ENCODE measurements around the gene MRPS6. TPM values are rescaled to one million over a fixed set of nuclear protein-coding genes. Genes with fewer than 3 reads are reported as not detected.

MRPS6 gene
- total and polyA plus RNA-seq, 2 donors: 21.3 to 81.8 TPM

DNA sequence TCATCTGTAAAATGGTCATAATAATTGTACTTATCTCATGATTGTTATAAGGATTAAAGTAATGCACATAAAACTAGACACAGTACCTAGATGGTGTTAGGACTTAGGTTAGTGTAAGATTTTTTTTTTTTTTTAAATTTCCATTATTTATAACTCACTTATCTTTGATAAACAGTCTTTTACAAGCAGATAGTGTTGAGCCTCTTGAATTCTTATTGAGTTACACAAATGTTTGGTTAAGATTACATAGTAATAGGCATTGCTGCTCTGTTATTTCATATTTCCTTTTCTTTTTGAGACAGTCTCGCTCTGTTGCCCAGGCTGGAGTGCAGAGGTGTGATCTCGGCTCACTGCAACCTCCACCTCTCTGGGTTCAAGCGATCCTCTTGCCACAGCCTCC lies 15.4 kb downstream of the MRPS6 start:
- no peaks in the 10 kb centered on the region for H3K36me3 ChIP-seq (ENCODE audit: control insufficient read depth in 2 of 2, insufficient read depth in 2 of 2, low read length in 1 of 2)
- H3K27me3 ChIP-seq (ENCODE audit: control insufficient read depth in 2 of 2, insufficient read depth in 1 of 2, low read length in 1 of 2): no peaks in the 10 kb centered on the region
- H3K9me3 ChIP-seq (ENCODE audit: control insufficient read depth in 2 of 2, insufficient read depth in 1 of 2, low read length in 1 of 2): no peaks in the 10 kb centered on the region
- WGBS: 96% methylated on average over 3 of the region's 3 CpGs
- DNase-seq (ENCODE audit: low read depth in 6 of 9, low spot score in 9 of 9): no peak
- H3K4me3 ChIP-seq (ENCODE audit: low read length in 2 of 2): no peak overlapping the region
- no peak overlapping the region for H3K27ac ChIP-seq (ENCODE audit: low read depth in 1 of 2, low read length in 1 of 2)
- H3K4me1 ChIP-seq (ENCODE audit: control insufficient read depth in 2 of 2, insufficient read depth in 2 of 2, low read length in 2 of 2): peaks cover 10 to 12% of the 10 kb centered on the region in 2 donors

DNA sequence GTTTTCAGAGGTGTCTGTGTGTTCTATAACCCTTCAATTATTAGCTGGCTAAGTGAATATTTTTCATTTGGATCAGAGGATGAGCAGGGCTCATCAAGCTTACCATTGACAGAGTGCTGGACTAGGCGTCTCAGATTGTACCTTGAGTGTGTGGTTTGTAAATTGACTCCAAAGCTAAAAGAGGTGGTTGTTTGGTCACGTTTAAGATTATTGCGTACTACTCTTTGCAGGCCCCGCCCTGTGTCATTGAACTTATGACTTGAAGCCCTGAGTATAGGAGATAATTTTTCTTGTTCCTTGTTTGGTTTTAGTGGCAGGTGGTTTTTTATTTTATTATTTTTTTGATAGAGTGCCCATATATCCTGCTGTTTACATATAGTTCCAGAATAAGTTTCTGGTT lies 17.7 kb downstream of the MRPS6 start:
- peaks cover 12 to 15% of the 10 kb centered on the region in 2 donors for H3K4me1 ChIP-seq (ENCODE audit: control insufficient read depth in 2 of 2, insufficient read depth in 2 of 2, low read length in 2 of 2)
- H3K27ac ChIP-seq (ENCODE audit: low read depth in 1 of 2, low read length in 1 of 2): no peak overlapping the region
- 95% methylated on average over 4 of the region's 4 CpGs for WGBS
- no peak overlapping the region for H3K4me3 ChIP-seq (ENCODE audit: low read length in 2 of 2)
- peaks cover 11 to 14% of the 10 kb centered on the region in 2 donors for H3K36me3 ChIP-seq (ENCODE audit: control insufficient read depth in 2 of 2, insufficient read depth in 2 of 2, low read length in 1 of 2)
- H3K27me3 ChIP-seq (ENCODE audit: control insufficient read depth in 2 of 2, insufficient read depth in 1 of 2, low read length in 1 of 2): no peaks in the 10 kb centered on the region
- no peaks in the 10 kb centered on the region for H3K9me3 ChIP-seq (ENCODE audit: control insufficient read depth in 2 of 2, insufficient read depth in 1 of 2, low read length in 1 of 2)
- DNase-seq (ENCODE audit: low read depth in 6 of 9, low spot score in 9 of 9): no peak

DNA sequence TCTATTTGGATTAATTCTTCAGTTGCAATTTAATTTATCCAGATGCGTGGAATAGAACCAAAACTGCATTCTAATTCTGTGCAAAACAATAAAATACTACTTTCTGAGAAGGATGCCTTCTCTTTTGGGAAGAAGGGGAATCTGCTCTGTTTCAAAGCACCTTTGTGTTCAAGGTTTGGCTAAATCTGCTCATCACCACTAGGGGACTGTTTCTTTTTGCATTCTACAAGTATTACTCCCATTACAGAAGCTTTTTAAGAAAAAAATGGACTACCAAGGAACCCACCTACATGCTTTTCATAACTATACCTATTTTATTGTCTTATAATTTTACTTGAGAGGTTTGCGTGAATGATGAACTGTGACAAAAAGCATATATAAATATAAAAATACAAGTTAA lies 18.2 kb downstream of the MRPS6 start:
- H3K27ac ChIP-seq (ENCODE audit: low read depth in 1 of 2, low read length in 1 of 2): no peak overlapping the region
- no peaks in the 10 kb centered on the region for H3K27me3 ChIP-seq (ENCODE audit: control insufficient read depth in 2 of 2, insufficient read depth in 1 of 2, low read length in 1 of 2)
- peaks cover 12 to 19% of the 10 kb centered on the region in 2 donors for H3K36me3 ChIP-seq (ENCODE audit: control insufficient read depth in 2 of 2, insufficient read depth in 2 of 2, low read length in 1 of 2)
- H3K4me1 ChIP-seq (ENCODE audit: control insufficient read depth in 2 of 2, insufficient read depth in 2 of 2, low read length in 2 of 2): peaks cover 12 to 15% of the 10 kb centered on the region in 2 donors
- 98% methylated on average over 2 of the region's 2 CpGs for WGBS
- H3K4me3 ChIP-seq (ENCODE audit: low read length in 2 of 2): no peak overlapping the region
- DNase-seq (ENCODE audit: low read depth in 6 of 9, low spot score in 9 of 9): peak in 1 of 9 donors; percentile 41
- H3K9me3 ChIP-seq (ENCODE audit: control insufficient read depth in 2 of 2, insufficient read depth in 1 of 2, low read length in 1 of 2): no peaks in the 10 kb centered on the region

DNA sequence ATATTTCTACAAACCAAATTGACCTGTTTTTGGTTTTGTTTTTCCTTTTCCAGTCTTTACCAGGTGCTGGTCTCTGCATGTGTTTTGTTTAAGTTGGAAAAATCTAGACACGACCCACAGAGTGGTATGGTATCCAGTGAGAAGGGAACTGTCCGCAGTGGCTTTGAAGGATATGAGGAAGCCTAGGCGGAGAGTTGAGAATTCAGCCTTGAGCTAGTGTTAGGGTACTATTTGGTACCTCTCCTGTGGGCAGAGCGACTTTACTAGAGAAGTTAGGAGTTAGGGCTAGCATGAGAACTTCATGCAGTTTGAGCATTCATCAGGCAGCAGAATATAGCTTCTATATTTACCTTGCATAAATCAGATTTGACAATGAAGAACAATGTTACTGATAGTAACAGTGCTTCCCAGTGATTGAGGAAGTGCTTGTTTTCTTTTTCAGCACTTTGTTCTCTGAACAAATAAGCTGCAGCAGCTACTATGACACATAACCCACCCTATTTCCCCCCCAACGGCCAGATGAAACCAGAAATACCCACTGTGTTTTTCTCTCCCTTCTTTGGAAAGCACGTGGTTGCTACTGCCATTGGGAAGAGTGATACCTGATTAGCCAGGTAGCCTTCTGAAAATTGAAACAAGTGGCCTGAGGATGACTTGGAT lies 19.0 kb downstream of the MRPS6 start:
- peaks cover 12 to 24% of the 10 kb centered on the region in 2 donors for H3K36me3 ChIP-seq (ENCODE audit: control insufficient read depth in 2 of 2, insufficient read depth in 2 of 2, low read length in 1 of 2)
- peak overlapping the region in 1 of 2 donors; percentile 52 for H3K27ac ChIP-seq (ENCODE audit: low read depth in 1 of 2, low read length in 1 of 2)
- H3K4me3 ChIP-seq (ENCODE audit: low read length in 2 of 2): no peak overlapping the region
- no peaks in the 10 kb centered on the region for H3K27me3 ChIP-seq (ENCODE audit: control insufficient read depth in 2 of 2, insufficient read depth in 1 of 2, low read length in 1 of 2)
- DNase-seq (ENCODE audit: low read depth in 6 of 9, low spot score in 9 of 9): peak in 3 of 9 donors; percentile 32 to 63 (median 39)
- peaks cover 12 to 15% of the 10 kb centered on the region in 2 donors for H3K4me1 ChIP-seq (ENCODE audit: control insufficient read depth in 2 of 2, insufficient read depth in 2 of 2, low read length in 2 of 2)
- no peaks in the 10 kb centered on the region for H3K9me3 ChIP-seq (ENCODE audit: control insufficient read depth in 2 of 2, insufficient read depth in 1 of 2, low read length in 1 of 2)
- WGBS: 41% methylated on average over 6 of the region's 6 CpGs

GRCh38 chr21:34093083-34093482 lies 19.7 kb downstream of the MRPS6 start:
- no peak overlapping the region for H3K27ac ChIP-seq (ENCODE audit: low read depth in 1 of 2, low read length in 1 of 2)
- WGBS: 93% methylated on average over 3 of the region's 3 CpGs
- H3K27me3 ChIP-seq (ENCODE audit: control insufficient read depth in 2 of 2, insufficient read depth in 1 of 2, low read length in 1 of 2): no peaks in the 10 kb centered on the region
- no peak overlapping the region for H3K4me3 ChIP-seq (ENCODE audit: low read length in 2 of 2)
- H3K36me3 ChIP-seq (ENCODE audit: control insufficient read depth in 2 of 2, insufficient read depth in 2 of 2, low read length in 1 of 2): peaks cover 12 to 24% of the 10 kb centered on the region in 2 donors
- DNase-seq (ENCODE audit: low read depth in 6 of 9, low spot score in 9 of 9): no peak
- peaks cover 9 to 12% of the 10 kb centered on the region in 2 donors for H3K4me1 ChIP-seq (ENCODE audit: control insufficient read depth in 2 of 2, insufficient read depth in 2 of 2, low read length in 2 of 2)
- H3K9me3 ChIP-seq (ENCODE audit: control insufficient read depth in 2 of 2, insufficient read depth in 1 of 2, low read length in 1 of 2): no peaks in the 10 kb centered on the region

- WGBS: 98% methylated on average over 7 of the region's 7 CpGs
- DNase-seq (ENCODE audit: low read depth in 6 of 9, low spot score in 9 of 9): no peak
- Histone ChIP-seq H3K27me3 (ENCODE audit: control insufficient read depth in 2 of 2, insufficient read depth in 1 of 2, low read length in 1 of 2) (no peaks in the 10 kb centered on the region), H3K36me3 (ENCODE audit: control insufficient read depth in 2 of 2, insufficient read depth in 2 of 2, low read length in 1 of 2) (peaks cover 12 to 24% of the 10 kb centered on the region in 2 donors), H3K9me3 (ENCODE audit: control insufficient read depth in 2 of 2, insufficient read depth in 1 of 2, low read length in 1 of 2) (no peaks in the 10 kb centered on the region), H3K27ac (ENCODE audit: low read depth in 1 of 2, low read length in 1 of 2) (no peak overlapping the region), H3K4me1 (ENCODE audit: control insufficient read depth in 2 of 2, insufficient read depth in 2 of 2, low read length in 2 of 2) (peaks cover 9 to 12% of the 10 kb centered on the region in 2 donors), H3K4me3 (ENCODE audit: low read length in 2 of 2) (no peak overlapping the region)
Observed at GRCh38 chr21:34094949-34095348, 21.6 kb downstream of the MRPS6 start.

- WGBS: 98% methylated on average over 2 of the region's 2 CpGs
- no peak for DNase-seq (ENCODE audit: low read depth in 6 of 9, low spot score in 9 of 9)
- Histone ChIP-seq H3K4me1 (ENCODE audit: control insufficient read depth in 2 of 2, insufficient read depth in 2 of 2, low read length in 2 of 2) (peaks cover 5 to 9% of the 10 kb centered on the region in 2 donors), H3K9me3 (ENCODE audit: control insufficient read depth in 2 of 2, insufficient read depth in 1 of 2, low read length in 1 of 2) (no peaks in the 10 kb centered on the region), H3K27me3 (ENCODE audit: control insufficient read depth in 2 of 2, insufficient read depth in 1 of 2, low read length in 1 of 2) (no peaks in the 10 kb centered on the region), H3K27ac (ENCODE audit: low read depth in 1 of 2, low read length in 1 of 2) (no peak overlapping the region), H3K4me3 (ENCODE audit: low read length in 2 of 2) (no peak overlapping the region), H3K36me3 (ENCODE audit: control insufficient read depth in 2 of 2, insufficient read depth in 2 of 2, low read length in 1 of 2) (peaks cover 12 to 24% of the 10 kb centered on the region in 2 donors)
Observed at GRCh38 chr21:34097442-34097841, 24.1 kb downstream of the MRPS6 start.

DNA sequence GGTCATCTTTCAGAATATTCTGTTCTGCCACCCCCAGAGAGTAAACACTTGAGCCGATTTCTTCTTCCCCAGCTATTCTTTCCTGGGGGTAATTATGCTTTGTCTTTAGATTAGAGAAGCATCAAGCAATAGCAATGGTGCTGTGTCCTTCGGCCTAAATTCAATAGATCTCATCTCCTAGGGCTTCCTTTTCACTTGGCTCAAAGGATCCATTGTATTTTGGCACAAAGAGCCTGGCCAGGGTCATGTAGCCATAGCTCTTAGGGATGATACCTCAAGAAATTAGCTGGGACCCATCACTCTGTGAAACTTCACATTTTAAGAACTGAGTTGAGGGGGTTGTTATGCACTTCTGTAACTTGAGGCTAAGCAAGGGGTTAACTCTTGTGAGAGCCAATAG lies 27.0 kb downstream of the MRPS6 start:
- Histone ChIP-seq H3K27ac (ENCODE audit: low read depth in 1 of 2, low read length in 1 of 2) (no peak overlapping the region), H3K27me3 (ENCODE audit: control insufficient read depth in 2 of 2, insufficient read depth in 1 of 2, low read length in 1 of 2) (no peaks in the 10 kb centered on the region), H3K4me3 (ENCODE audit: low read length in 2 of 2) (no peak overlapping the region), H3K36me3 (ENCODE audit: control insufficient read depth in 2 of 2, insufficient read depth in 2 of 2, low read length in 1 of 2) (peaks cover 7 to 17% of the 10 kb centered on the region in 2 donors), H3K4me1 (ENCODE audit: control insufficient read depth in 2 of 2, insufficient read depth in 2 of 2, low read length in 2 of 2) (no peaks in the 10 kb centered on the region), H3K9me3 (ENCODE audit: control insufficient read depth in 2 of 2, insufficient read depth in 1 of 2, low read length in 1 of 2) (no peaks in the 10 kb centered on the region)
- no peak for DNase-seq (ENCODE audit: low read depth in 6 of 9, low spot score in 9 of 9)
- 98% methylated on average over 2 of the region's 2 CpGs for WGBS

DNA sequence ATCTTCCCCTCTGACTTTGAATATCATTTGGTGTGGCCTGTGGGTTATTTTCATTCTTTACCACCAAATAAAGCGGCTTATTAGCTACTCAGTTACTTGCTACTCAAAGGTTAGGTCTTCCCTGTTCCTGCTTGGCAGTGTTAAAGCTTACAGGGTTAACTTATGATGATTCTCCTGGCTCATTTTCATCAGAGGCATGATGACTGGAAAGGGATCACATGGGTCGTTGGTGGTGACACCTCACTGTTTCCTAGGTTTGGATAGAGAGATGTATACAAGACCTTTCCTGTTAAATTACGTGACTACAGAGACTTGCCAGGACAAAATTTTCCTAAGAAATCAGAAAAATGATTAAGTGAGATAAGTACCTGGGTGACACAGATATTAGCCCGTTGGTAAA lies 27.4 kb downstream of the MRPS6 start:
- H3K36me3 ChIP-seq (ENCODE audit: control insufficient read depth in 2 of 2, insufficient read depth in 2 of 2, low read length in 1 of 2): peaks cover 3 to 13% of the 10 kb centered on the region in 2 donors
- WGBS: 95% methylated on average over 4 of the region's 4 CpGs
- no peak overlapping the region for H3K4me3 ChIP-seq (ENCODE audit: low read length in 2 of 2)
- H3K27me3 ChIP-seq (ENCODE audit: control insufficient read depth in 2 of 2, insufficient read depth in 1 of 2, low read length in 1 of 2): no peaks in the 10 kb centered on the region
- DNase-seq (ENCODE audit: low read depth in 6 of 9, low spot score in 9 of 9): no peak
- H3K9me3 ChIP-seq (ENCODE audit: control insufficient read depth in 2 of 2, insufficient read depth in 1 of 2, low read length in 1 of 2): no peaks in the 10 kb centered on the region
- no peaks in the 10 kb centered on the region for H3K4me1 ChIP-seq (ENCODE audit: control insufficient read depth in 2 of 2, insufficient read depth in 2 of 2, low read length in 2 of 2)
- H3K27ac ChIP-seq (ENCODE audit: low read depth in 1 of 2, low read length in 1 of 2): no peak overlapping the region

Data from thymus (tissue), 11 donors.